ENCODE data around the gene PCSK9.

DNA sequence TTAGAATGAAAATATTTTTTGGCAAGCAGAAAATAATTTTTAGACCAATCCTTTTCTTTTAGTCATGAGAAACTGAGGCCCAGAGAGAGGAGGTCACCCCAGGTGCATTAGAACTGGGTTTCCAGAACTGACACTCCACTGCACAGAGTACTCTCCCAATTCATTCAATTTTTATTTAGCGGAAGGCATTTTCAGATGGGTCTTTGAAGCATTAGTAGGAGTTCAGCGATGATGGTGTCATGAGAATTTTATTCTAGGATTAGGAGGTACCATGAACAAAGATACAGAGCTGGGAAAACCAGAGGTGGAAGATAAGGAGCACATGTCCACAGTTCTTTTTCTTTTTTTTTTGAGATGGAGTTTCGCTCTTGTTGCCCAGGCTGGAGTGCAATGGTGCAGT lies 2.3 kb downstream of the PCSK9 start:
- TF ChIP-seq, protein P1, sequence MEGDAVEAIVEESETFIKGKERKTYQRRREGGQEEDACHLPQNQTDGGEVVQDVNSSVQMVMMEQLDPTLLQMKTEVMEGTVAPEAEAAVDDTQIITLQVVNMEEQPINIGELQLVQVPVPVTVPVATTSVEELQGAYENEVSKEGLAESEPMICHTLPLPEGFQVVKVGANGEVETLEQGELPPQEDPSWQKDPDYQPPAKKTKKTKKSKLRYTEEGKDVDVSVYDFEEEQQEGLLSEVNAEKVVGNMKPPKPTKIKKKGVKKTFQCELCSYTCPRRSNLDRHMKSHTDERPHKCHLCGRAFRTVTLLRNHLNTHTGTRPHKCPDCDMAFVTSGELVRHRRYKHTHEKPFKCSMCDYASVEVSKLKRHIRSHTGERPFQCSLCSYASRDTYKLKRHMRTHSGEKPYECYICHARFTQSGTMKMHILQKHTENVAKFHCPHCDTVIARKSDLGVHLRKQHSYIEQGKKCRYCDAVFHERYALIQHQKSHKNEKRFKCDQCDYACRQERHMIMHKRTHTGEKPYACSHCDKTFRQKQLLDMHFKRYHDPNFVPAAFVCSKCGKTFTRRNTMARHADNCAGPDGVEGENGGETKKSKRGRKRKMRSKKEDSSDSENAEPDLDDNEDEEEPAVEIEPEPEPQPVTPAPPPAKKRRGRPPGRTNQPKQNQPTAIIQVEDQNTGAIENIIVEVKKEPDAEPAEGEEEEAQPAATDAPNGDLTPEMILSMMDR (optimal IDR thresholded peaks at IDR 0.05 in 1 of 3, IDR thresholded peaks at IDR 0.05 in 1 of 3, conservative IDR thresholded peaks at IDR 0.05 in 1 of 3; ENCODE audit: extremely low read depth in 1 of 3, insufficient read depth in 2 of 3, low read length in 3 of 3): no peak
- no peak for TF ChIP-seq EZH2 (IDR thresholded peaks at IDR 0.05; ENCODE audit: low read length)

Measured in keratinocyte (primary cell).